GM19025 (cell line): ENCODE data around the gene PTH2.
"Not testable (repeated sequence)": the region's sequence is repeated elsewhere in the genome, so short reads cannot be mapped to it uniquely, and the experiment has no call there.

ENCODE experiments used
- ATAC-seq: cut with Tn5 transposase; IDR thresholded peaks from one replicate; pipeline ENCODE4 v1.9.1; 2021; ENCODE audit warnings: mild to moderate bottlenecking, low read depth, moderate library complexity; ENCODE audit not compliant: unreplicated experiment

Gene PTH2, protein sequence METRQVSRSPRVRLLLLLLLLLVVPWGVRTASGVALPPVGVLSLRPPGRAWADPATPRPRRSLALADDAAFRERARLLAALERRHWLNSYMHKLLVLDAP

DNA sequence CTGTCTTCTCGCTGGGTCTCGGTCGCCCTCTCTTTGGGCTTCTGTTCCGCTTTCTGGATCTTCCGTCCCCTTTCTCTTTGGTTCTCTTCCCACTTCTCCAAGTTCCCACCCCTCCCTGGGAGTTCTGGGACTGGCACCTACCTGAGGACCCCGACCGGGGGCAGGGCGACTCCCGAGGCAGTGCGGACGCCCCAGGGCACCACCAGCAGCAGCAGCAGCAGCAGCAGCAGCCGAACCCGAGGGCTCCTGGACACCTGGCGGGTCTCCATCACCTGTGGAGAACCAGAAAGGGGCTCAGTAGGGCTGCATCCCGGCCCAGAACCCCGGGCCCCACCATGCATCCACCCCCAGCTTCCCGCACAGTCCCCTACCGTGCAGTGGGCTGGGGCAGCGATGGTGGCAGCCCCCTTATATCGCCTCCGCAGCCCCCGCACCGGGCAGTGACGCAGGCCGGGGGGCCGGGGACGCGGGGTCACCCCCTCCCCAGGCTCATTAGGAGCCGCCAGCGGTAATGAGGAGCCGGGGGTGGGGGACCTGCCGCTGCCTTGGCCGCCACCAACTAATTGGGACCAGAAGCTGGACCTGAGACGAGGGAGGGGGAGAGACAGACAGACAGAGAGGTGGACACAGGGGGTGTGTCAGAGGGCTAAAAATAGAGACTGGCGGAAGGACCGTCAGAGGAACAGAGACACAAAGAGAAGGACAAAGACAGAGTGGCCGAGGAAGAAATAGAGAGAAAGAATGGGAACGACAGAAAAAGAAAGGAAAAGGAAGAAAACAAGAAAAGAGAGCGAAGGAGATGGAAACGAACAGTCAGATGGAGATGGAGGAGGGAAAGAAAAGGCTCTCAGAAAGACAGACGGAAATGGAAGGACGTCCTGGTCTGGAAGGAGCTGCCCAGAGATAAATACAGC is at the start of gene PTH2:
Gene PTH2 (minus strand): TSS at position 371 of the 914 bp plus-strand sequence. CDS start 102 bp downstream, at position 269.
- ATAC-seq = no peak

DNA sequence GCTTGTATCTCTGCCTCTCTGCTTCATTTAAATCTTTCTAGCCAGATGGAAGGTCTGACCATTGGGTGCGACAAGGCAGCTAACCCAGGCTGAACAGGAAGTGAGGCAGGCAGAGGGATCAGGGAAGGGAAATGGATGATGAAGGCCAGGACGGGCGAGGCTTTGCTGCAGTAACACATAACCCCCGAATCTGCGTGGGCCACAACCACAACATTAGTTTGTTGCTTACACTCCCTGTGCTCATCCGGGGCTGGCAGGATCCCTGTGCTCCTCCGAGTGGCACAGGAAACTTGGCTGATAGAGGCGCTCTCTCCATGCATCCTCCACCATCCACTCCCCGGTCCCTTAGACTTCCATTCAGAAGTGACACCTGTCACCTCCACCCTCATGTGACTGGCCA is 49.7 kb upstream of the PTH2 start:
- ATAC-seq = no peak

DNA sequence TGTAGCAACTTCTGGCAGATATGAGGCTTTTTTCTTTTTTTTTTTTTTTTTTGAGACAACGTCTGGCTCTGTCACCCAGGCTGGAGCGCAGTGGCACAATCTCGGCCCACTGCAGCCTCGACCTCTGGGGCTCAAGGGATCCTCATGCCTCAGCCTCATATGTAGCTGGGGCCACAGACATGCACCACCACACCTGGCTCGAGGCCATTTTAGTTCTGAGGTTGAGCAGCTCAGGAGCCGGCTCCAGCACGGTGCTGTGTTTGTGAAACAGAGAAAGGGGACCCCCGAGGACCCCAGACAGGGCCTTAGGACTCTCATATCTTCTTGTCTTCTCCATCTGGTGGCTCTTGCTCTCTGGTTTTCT is 47.4 kb upstream of the PTH2 start:
- no peak for ATAC-seq

DNA sequence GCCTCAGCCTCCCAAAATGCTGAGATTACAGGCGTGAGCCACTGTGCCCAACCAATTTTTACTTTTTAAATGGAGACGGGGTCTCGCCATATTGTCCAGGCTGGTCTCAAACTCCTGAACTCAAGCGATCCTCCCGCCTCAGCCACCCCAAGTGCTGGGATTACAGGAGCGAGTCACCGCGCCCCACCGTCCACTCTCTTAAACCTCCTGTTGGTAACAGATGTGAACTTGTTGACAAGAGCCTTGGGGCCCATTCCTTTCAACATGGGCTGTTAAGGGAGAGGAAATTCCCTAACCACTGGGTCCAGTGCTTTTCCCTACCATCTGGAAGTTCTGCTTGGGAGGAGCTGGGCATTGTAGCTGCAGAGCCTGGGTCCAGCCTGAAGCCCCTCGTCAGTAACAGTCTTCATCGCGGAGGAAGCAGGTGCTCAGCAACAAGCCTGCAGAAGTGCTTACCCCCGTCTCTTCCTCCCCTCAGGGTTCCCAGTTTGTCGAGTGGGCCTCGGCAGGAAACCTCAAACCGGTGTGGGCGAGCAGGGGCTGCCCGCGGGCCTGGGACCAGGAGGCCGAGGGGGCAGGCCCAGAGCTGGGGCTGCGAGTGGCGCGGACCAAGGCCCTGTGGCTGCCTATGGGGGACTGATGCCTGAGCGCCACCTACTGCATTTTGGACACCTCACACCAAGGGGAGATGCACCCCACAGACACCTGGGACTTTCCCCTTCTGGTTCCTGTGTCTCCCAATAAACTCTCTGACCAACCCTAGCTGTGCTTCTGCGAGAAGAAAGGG is 46.8 kb upstream of the PTH2 start:
- peak; percentile 51 for ATAC-seq

DNA sequence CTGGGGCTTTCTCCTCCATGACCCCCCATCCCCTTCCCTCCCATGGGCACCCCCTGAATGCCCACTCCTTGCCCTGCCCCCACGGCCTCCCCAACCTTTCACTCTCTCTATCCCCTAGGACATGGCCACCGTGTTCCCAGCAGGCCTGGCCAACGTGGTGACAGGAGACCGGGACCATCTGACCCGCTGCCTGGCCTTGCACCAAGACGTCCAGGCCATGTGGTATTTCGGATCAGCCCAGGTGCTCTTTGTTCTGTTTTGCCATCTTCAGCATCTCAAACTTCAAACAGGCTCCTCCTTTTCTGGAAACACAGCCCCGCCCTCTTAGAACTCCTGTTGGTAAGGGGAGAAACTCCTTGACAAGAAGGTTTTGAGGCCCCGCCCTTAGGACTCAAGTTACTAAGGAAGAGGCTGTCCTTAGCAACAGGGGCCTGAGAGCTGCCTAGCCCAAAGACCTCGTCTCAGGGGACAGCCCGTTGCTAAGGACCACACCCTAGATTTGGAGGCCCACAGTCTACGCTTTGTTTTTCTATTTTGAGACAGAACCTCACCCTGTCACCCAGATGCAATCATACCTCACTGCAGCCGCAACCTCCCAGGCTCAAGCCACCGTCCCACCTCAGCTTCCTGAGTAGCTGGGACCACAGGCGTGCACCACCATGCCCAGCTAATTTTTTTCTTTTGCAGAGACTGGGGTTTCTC is 45.7 kb upstream of the PTH2 start:
- no peak for ATAC-seq

DNA sequence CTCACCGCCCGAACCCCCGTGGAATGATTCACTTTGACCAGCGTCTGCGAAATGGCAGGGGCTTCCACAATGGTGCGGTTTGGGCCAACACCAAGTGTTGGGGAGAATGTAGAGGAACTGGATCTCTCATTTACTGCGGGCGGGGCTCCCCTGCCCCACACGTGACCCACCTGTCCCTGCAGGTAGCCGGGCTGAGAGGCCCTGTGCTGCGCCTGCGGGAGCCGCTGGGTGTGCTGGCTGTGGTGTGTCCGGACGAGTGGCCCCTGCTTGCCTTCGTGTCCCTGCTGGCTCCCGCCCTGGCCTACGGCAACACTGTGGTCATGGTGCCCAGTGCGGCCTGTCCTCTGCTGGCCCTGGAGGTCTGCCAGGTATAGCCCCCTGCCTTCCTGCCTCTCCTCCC is 45.0 kb upstream of the PTH2 start:
- ATAC-seq = no peak

DNA sequence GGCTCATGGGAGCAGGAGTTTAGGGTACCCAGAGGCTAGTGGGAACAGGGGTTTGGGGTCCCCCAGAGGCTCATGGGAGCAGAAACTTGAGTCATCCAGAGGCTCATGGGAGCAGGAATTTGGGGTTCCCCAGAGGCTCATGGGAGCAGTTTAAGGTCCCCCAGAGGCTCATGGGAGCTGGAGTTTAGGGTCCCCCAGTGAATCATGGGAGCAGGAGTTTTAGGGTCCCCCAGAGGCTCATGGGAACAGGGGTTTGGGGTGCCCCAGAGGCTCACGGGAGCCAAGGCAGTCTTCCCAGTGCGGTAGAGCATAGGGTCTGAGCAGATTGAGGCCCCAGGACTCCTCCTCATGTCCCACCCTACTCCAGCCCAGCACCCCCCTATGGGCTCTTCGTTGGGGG is 42.1 kb upstream of the PTH2 start:
- ATAC-seq = no peak

DNA sequence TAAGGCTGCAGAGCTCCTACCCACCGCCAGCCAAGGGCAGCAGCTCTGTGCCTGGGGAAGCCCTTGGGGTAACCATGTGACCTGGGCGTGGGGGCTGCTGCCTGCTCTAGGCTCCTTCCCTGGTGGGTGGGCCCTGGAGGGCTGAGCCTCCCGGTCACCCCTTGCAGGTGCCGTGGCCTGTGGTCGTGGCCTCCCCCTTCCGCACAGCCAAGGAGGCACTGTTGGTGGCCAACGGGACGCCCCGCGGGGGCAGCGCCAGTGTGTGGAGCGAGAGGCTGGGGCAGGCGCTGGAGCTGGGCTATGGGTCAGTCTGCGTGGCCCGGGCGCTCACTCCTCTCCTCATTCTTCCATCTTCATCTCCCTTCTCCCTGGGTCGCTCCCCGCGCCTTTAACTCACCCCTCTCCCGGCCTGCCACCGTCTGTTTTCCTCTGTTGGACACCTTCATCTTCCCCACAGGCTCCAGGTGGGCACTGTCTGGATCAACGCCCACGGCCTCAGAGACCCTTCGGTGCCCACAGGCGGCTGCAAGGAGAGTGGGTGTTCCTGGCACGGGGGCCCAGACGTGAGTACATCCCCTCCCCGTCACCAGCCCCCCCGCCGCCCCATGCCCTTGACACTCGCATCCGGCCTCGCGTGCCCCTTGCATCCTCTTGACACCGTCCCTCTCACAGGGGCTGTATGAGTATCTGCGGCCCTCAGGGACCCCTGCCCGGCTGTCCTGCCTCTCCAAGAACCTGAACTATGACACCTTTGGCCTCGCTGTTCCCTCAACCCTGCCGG is 40.9 kb upstream of the PTH2 start:
- ATAC-seq = no peak

DNA sequence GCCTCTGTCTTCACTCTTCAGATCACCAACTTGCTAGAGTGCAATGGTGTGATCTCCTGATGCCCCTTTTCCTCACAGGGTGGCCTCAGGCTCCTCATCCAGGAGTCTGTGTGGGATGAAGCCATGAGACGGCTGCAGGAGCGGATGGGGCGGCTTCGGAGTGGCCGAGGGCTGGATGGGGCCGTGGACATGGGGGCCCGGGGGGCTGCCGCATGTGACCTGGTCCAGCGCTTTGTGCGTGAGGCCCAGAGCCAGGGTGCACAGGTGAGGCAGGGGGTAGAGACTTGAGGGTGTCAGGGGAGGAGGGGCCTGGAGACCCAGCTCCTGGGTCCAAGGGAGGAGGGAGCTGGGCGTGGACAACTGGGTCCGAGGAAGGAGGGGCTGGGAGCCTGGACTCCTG is 39.3 kb upstream of the PTH2 start:
- no peak for ATAC-seq

DNA sequence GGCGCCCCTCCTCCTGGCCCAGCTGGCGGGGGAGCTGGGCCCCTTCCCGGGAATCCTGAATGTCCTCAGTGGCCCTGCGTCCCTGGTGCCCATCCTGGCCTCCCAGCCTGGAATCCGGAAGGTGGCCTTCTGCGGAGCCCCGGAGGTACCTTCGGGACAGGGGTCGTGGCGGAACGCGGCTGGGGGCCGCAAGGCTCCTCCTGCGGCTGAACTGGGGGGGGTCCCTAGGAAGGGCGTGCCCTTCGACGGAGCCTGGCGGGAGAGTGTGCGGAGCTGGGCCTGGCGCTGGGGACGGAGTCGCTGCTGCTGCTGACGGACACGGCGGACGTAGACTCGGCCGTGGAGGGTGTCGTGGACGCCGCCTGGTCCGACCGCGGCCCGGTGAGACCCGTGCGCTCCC is 38.4 kb upstream of the PTH2 start:
- no peak for ATAC-seq

DNA sequence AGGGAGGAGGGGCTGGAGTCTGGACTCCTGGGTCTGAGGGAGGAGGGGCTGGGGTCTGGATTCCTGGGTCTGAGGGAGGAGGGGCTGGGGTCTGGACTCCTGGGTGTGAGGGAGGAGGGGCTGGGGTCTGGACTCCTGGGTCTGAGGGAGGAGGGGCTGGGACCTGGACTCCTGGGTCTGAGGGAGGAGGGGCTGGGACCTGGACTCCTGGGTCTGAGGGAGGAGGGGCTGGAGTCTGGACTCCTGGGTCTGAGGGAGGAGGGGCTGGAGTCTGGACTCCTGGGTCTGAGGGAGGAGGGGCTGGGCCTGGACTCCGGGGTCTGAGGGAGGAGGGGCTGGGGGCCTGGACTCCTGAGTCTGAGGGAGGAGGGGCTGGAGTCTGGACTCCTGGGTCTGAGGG is 37.9 kb upstream of the PTH2 start:
- not testable (repeated sequence) for ATAC-seq

DNA sequence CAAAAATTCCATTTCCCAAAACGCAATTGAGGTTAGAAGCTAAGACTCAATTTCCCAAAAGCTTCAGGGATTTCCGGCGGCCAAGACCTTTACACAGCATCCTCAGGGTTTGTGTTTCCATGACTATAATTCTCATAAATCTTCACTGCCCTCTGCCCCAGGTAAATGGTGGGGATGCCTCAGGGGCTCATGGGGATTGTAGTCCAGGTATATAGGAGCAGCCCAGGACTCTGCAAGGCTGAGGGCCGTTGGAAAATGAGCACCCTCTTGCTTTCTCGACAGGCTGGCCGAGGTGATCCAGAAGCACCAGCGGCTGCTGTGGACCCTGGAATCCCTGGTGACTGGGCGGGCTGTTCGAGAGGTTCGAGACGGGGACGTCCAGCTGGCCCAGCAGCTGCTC is 36.1 kb upstream of the PTH2 start:
- ATAC-seq = no peak

DNA sequence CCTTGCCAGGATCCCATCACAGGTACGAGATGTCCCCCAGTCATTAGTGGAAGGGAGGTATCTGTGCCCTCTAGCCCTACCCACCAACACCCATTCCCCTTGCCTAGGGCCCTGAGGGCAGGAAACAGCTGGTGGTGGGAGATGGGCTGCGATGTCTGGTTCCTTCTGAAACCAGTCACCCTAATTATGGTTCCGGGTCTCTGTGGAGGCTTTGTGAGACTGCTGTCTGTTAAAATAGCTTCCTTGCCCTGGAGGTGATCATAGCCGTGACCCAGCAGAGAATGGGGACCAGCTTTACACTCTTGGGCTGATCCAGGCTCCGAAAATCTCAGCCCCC is 35.3 kb upstream of the PTH2 start:
- no peak for ATAC-seq

DNA sequence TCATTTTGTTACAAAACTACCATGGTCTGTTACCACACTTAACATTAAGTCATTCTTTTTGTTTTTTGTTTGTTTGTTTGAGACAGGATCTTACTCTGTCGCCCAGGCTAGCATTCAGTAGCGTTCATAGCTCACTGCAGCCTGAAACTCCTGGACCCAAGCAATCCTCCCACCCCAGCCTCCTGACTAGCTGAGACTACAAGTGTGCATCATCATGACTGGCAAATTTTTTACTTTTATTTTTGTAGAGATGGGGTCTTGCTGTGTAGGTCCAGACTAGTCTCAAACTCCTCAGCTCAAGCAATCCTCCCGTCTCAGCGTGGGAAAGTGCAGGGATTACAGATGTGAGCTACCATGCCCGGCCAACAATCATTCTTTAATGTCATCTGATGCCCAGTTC is 33.1 kb upstream of the PTH2 start:
- ATAC-seq = no peak

DNA sequence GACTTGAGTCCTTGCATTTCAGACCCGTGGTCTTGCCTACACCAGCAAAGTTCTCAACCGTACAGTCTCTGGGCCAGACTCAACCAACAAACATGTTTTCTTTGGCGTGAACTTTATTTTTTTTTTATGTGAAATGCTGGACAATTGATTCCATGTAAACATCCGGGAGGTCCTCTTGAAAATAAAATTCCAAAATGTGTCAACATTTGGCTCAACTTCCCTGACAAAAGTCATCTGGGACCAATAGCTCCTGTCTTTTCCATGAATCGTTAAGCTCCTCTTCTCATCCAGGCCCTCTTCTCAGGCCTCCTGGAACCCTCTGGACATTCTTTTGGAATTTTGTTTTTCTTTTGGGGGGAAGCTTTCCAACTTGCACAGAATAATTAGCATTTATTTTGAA is 32.5 kb upstream of the PTH2 start:
- ATAC-seq = no peak

DNA sequence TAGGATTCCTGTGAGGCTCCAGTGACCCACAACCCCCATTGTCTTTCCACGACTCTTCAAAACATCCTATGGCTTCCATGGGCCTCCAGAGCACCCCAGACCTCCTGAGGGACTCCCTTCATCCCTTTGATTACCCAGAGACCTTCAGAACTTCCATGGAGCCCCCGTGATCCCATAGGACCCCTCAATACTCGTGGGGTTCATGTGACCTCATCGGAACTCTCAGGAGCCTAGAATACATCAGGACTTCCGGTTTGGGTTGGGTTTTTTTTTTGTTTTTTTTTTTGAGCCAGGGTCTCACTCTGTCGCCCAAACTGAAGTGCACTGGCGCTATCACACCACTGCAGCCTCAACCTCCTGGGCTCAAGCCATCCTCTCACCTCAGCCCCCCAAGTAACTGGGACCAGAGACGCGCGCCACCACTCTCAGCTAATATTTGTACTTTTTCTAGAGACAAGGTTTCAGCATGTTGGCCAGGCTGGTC is 30.6 kb upstream of the PTH2 start:
- ATAC-seq = no peak

DNA sequence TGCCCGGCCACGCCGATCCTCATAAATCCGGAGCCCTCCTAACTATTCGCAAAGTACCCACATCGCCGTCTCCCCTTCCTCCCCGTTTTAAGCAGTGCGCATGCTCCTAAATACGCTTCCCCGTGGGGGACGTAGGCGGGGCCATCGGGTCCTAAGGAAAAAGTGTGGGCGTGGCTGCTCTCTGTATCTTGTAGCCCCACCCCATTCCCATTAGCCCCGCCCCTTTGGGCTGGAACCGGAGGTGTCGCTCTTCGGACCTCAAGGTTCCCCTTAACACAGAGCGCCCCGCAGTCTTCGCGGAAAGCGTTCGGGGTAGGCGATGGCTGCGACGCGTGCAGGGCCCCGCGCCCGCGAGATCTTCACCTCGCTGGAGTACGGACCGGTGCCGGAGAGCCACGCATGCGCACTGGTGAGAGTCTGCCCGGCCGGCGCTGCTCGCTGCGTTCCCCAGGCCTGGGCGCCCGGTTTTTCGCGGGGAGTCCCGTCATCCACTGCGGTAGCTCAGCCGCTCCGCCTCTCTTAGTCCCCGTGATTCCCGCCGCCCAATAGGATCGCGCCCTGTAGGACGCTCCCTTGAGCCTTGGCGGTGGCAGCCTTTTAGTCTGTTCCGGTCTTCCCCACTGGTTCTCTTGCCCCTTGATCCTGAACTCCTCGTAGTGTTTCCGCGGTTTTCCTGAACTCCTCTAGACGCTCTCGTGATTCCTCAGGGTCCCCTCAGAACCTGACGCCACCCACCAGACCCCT is 29.9 kb upstream of the PTH2 start, which contains the start of gene ALDH16A1:
Gene ALDH16A1 (plus strand): TSS at position 213 of the 744 bp plus-strand sequence. CDS start 107 bp downstream, at position 320.
- peak; percentile 74 for ATAC-seq

DNA sequence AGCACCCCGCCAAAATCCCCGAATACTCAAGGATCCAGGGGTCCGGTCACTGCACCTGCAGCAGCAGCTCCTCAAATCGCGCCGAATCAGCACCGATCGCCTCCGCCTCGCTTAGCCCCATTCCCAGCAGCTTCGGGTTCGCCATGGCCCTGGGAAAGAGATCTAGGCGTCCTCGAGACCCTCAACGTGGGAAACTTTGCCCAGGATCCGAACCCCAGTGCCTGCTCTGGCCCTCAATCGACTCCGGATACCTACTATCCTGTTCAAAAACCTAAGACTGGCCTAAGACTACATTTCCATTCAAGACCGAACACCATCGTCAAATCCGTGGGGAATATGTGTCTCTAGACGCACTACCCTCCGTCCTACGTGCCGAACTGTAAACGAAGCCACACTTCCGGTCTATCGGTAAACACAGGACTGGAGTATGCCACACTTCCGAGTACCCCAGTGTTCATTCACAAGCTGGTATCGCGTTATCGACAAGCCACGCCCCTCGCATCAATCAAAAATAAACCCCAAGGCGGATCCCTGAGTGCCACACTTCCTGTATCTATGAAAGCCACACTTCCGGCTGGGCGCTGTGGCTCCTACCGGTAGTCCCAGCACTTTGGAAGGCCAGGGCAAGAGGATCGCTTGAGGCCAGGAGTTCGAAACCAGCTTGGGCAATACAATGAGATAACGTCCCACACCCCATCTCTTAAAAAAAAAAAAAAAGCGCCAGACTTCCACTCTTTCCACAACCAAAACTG is 28.4 kb upstream of the PTH2 start, which contains the start of gene PIH1D1:
Gene PIH1D1 (minus strand): TSS at position 385 of the 752 bp plus-strand sequence. CDS start 240 bp downstream, at position 145.
- ATAC-seq = peak; percentile 59
